ACHN (cell line): ENCODE data around the gene MEGF6.

ENCODE experiments used
- DNase-seq: peaks from one replicate; pipeline ENCODE4 v3.0.0-alpha.2; 2015
- in situ Hi-C: cut with HindIII; loops from 2 replicates; pipeline ENCODE4 v1.10.0; 2017; ENCODE audit warnings: low sequenced_read_pairs, low pct_ligation_motif_present, low pct_unique_long_range_greater_than_20kb

MEGF6 gene

GRCh38 chr1:3611170-3612019 lies at the start of gene MEGF6:
Gene MEGF6 (minus strand): TSS chr1:3611508. CDS start chr1:3611268, 240 bp downstream.
- in situ Hi-C loops: no loop called here
- peak; percentile 44 for DNase-seq

- no peak for DNase-seq
- in situ Hi-C loops: no loop called here
Measured at GRCh38 chr1:3660704-3661103, 49.4 kb upstream of the MEGF6 start.

- in situ Hi-C loops: no loop called here
- DNase-seq: no peak
Measured at GRCh38 chr1:3659093-3659492, 47.8 kb upstream of the MEGF6 start.

GRCh38 chr1:3658231-3658615 lies 46.9 kb upstream of the MEGF6 start:
- no peak for DNase-seq
- in situ Hi-C loops: no loop called here

- in situ Hi-C loops: no loop called here
- DNase-seq: no peak
Measured at GRCh38 chr1:3657578-3658230, 46.4 kb upstream of the MEGF6 start.

GRCh38 chr1:3657096-3657475 lies 45.8 kb upstream of the MEGF6 start:
- in situ Hi-C loops: no loop called here
- DNase-seq: no peak

GRCh38 chr1:3656450-3657095 lies 45.3 kb upstream of the MEGF6 start:
- DNase-seq: no peak
- in situ Hi-C loops: no loop called here

- DNase-seq: no peak
- in situ Hi-C loops: no loop called here
Measured at GRCh38 chr1:3654549-3655281, 43.4 kb upstream of the MEGF6 start.

GRCh38 chr1:3653286-3653618 lies 41.9 kb upstream of the MEGF6 start:
- in situ Hi-C loops: no loop called here
- DNase-seq: no peak

GRCh38 chr1:3652548-3653285 lies 41.4 kb upstream of the MEGF6 start:
- no peak for DNase-seq
- in situ Hi-C loops: no loop called here

GRCh38 chr1:3651930-3652547 lies 40.7 kb upstream of the MEGF6 start, which contains the start of gene TP73:
Gene TP73 (plus strand): TSS chr1:3652516. CDS start chr1:3682366, 29,850 bp downstream.
- no peak for DNase-seq
- in situ Hi-C loops: no loop called here

GRCh38 chr1:3651026-3651929 lies 40.0 kb upstream of the MEGF6 start:
- in situ Hi-C loops: no loop called here

GRCh38 chr1:3650248-3651025 lies 39.1 kb upstream of the MEGF6 start:
- DNase-seq: no peak
- in situ Hi-C loops: no loop called here

More at GRCh38 chr1:3651026-3651929, 40.0 kb upstream of the MEGF6 start:
- no peak for DNase-seq

- in situ Hi-C loops: loop anchor here (25.0 kb wide), 1 partner anchor 112 kb away; no protein-coding TSS in a partner anchor
- peak; percentile 89 for DNase-seq
Measured at GRCh38 chr1:3649342-3650247, 38.3 kb upstream of the MEGF6 start, which contains the start of gene WRAP73. Gene WRAP73 (minus strand): TSS chr1:3650103. CDS start chr1:3649999, 104 bp downstream.

GRCh38 chr1:3646596-3646995 lies 35.3 kb upstream of the MEGF6 start:
- in situ Hi-C loops: loop anchor here (25.0 kb wide), 1 partner anchor 109 kb away; no protein-coding TSS in a partner anchor
- DNase-seq: no peak
